RWPE2 (cell line): ENCODE results near the gene COLQ.
A peak's percentile ranks its signal among the peaks of the same experiment; 100 is the strongest.
"Not testable (repeated sequence)": the region's sequence is repeated elsewhere in the genome, so short reads cannot be mapped to it uniquely, and the experiment has no call there.

Source experiments
- ATAC-seq: fragments of 200-7000 bp; cut with Tn5 transposase; 3 replicates; pipeline ENCODE4 v1.9.1; 2021; ENCODE audit warnings: low read depth
- DNase-seq: peaks from one replicate; pipeline ENCODE4 v3.0.0-alpha.2; 2020; ENCODE audit warnings: low spot score
- H3K27ac ChIP-seq: fragments of 450-650 bp; 2 replicates; pipeline ENCODE4 v1.5.1; 2017; ENCODE audit warnings: mild to moderate bottlenecking; ENCODE audit not compliant: poor library complexity, severe bottlenecking
- H3K27me3 ChIP-seq: fragments of 250-450 bp; sonication (Bioruptor Pico); 2 replicates; pipeline ENCODE4 v1.5.1; 2021; ENCODE audit warnings: mild to moderate bottlenecking, moderate library complexity; ENCODE audit not compliant: insufficient read depth, poor library complexity, severe bottlenecking
- H3K36me3 ChIP-seq: fragments of 250-450 bp; sonication (Bioruptor Pico); 2 replicates; pipeline ENCODE4 v1.5.1; 2020; ENCODE audit warnings: low read depth, mild to moderate bottlenecking, moderate library complexity
- H3K4me1 ChIP-seq: fragments of 250-450 bp; sonication (Bioruptor Pico); 2 replicates; pipeline ENCODE4 v1.5.1; 2021; ENCODE audit warnings: mild to moderate bottlenecking, moderate library complexity; ENCODE audit not compliant: insufficient read depth, poor library complexity, severe bottlenecking
- H3K4me3 ChIP-seq: fragments of 250-450 bp; sonication (Bioruptor Pico); 2 replicates; pipeline ENCODE4 v1.5.1; 2021; ENCODE audit warnings: mild to moderate bottlenecking, moderate library complexity; ENCODE audit not compliant: severe bottlenecking
- H3K9me3 ChIP-seq: fragments of 250-450 bp; sonication (Bioruptor Pico); 2 replicates; pipeline ENCODE4 v1.5.1; 2021; ENCODE audit warnings: mild to moderate bottlenecking, moderate library complexity; ENCODE audit not compliant: severe bottlenecking
- CTCF ChIP-seq: fragments of 450-650 bp; IDR thresholded peaks from one replicate; pipeline ENCODE4 v1.5.1; 2017; ENCODE audit warnings: mild to moderate bottlenecking, moderate library complexity; ENCODE audit not compliant: poor library complexity, severe bottlenecking

COLQ gene

GRCh38 chr3:15541371-15541770 is 19.9 kb upstream of the COLQ start:
- Histone ChIP-seq H3K27ac (no peak overlapping the region), H3K4me3 (no peak overlapping the region), H3K4me1 (no peaks in the 10 kb centered on the region), H3K9me3 (no peaks in the 10 kb centered on the region), H3K27me3 (no peaks in the 10 kb centered on the region), H3K36me3 (no peaks in the 10 kb centered on the region)
- TF ChIP-seq CTCF = no peak
- ATAC-seq (no peak), DNase-seq (no peak)

- DNase-seq = no peak
Measured at GRCh38 chr3:15539066-15539465, 17.6 kb upstream of the COLQ start.

GRCh38 chr3:15538345-15538744 is 16.8 kb upstream of the COLQ start:
- DNase-seq (no peak), ATAC-seq (no peak)
- no peak for TF ChIP-seq CTCF
- no peak overlapping the region for H3K27ac ChIP-seq
- H3K4me3 ChIP-seq = no peak overlapping the region
- no peaks in the 10 kb centered on the region for H3K36me3 ChIP-seq
- H3K4me1 ChIP-seq = no peaks in the 10 kb centered on the region
- H3K9me3 ChIP-seq = no peaks in the 10 kb centered on the region
- H3K27me3 ChIP-seq = no peaks in the 10 kb centered on the region

More at GRCh38 chr3:15539066-15539465, 17.6 kb upstream of the COLQ start:
- no peaks in the 10 kb centered on the region for H3K36me3 ChIP-seq
- no peaks in the 10 kb centered on the region for H3K4me1 ChIP-seq
- H3K27ac ChIP-seq = no peak overlapping the region
- no peak for TF ChIP-seq CTCF
- H3K4me3 ChIP-seq = no peak overlapping the region
- H3K9me3 ChIP-seq = no peaks in the 10 kb centered on the region
- ATAC-seq = no peak
- H3K27me3 ChIP-seq = no peaks in the 10 kb centered on the region

- Histone ChIP-seq H3K4me1 (no peaks in the 10 kb centered on the region), H3K4me3 (no peak overlapping the region), H3K27me3 (no peaks in the 10 kb centered on the region), H3K9me3 (no peaks in the 10 kb centered on the region), H3K27ac (no peak overlapping the region), H3K36me3 (no peaks in the 10 kb centered on the region)
- no peak for ATAC-seq
- TF ChIP-seq CTCF = no peak
- DNase-seq = no peak
Measured at GRCh38 chr3:15536856-15537255, 15.3 kb upstream of the COLQ start.

GRCh38 chr3:15535732-15536131 is 14.2 kb upstream of the COLQ start:
- TF ChIP-seq CTCF = no peak
- Histone ChIP-seq H3K36me3 (no peaks in the 10 kb centered on the region), H3K4me3 (no peak overlapping the region), H3K4me1 (no peaks in the 10 kb centered on the region), H3K27ac (no peak overlapping the region), H3K27me3 (no peaks in the 10 kb centered on the region), H3K9me3 (no peaks in the 10 kb centered on the region)
- ATAC-seq (peak; percentile 83), DNase-seq (no peak)

- DNase-seq, H3K27me3 ChIP-seq, H3K4me1 ChIP-seq, H3K36me3 ChIP-seq, H3K27ac ChIP-seq, ATAC-seq, H3K9me3 ChIP-seq, H3K4me3 ChIP-seq: not testable (repeated sequence)
Measured at GRCh38 chr3:15532614-15533013, 11.1 kb upstream of the COLQ start.
